HG03520 (cell line): ENCODE measurements around the gene CFAP46.

Experiments
- ATAC-seq: cut with Tn5 transposase; IDR thresholded peaks from one replicate; pipeline ENCODE4 v1.9.1; 2021; ENCODE audit warnings: mild to moderate bottlenecking, moderate library complexity; ENCODE audit not compliant: unreplicated experiment

Gene CFAP46

DNA sequence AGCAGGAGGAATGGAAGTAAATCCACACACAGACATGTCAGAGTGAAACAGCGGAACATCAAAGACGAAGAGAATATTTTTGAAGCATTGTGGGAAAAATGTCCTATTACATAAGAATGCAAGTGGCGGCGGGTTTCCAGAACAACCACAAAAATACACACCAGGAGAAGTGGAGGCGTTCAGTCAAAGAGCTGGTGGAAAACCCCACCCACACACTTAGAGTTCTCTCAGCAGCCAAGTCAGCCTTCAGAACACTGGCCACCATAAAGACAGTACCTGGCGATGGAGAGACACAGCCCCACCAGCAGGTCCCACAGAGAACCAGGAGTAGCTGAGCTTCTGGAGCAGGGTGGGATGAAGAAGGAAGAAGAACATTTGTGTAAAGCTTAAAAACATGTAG, 180.1 kb downstream of the CFAP46 start:
- ATAC-seq: no peak

DNA sequence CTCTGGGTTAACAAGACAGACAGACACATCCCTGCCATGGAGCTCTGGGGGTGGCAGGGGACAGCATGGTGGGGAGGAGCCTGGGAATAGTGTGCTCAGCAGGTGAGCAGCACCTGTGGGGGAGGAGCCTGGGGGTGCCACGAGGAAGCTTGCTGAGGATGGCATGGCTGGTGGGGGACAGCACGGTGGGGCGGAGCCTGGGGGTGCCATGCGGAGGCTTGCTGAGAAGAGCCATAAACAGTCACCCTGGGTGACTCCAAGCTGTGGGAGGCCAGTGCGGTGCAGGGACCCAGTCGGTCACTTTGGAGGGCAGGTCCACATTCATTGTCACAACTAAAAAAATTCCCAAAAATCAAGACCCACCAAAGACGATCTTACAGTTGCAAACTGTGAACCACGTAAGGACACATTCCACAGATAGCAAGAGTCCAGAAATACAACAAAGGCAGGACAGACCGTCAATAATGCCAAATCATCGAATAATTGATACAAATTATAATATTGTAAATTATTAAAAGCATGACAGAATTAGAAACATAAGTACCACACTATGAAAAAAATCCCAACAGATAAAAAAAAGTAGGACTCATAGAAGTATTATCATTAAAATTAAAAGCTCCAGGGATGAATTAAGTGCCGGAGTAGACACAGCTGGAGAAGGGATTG, 180.8 kb downstream of the CFAP46 start:
- ATAC-seq: no peak

DNA sequence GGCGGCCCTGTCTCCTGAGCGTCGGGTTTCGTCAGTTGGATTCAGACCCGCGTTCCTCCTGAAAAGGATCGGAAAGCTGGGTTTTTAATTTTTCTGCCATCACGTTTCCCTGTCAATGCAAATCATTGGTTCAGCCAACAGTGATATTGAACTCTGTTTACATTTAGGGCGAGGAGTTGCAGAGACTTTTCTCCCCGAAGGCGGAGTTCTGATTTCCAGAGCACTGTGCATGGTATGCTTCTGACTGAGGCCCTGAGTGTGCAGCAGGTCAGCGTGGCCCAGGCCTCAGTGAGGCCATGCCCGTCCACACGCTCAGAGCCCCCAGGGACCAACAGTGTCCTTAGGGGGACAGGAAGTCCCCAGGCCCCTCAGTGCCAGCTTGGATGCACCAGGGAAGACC, 183.5 kb downstream of the CFAP46 start:
- no peak for ATAC-seq
